Liver (tissue), 9 donors: ENCODE results near the gene ADAM10. TPM values are rescaled to one million over a fixed set of nuclear protein-coding genes. Genes with fewer than 3 reads are reported as not detected.

Experiments
- DNase-seq: peaks from one replicate; pipeline ENCODE4 v3.0.0-alpha.2; 2017; ENCODE audit warnings: low spot score
- H3K27ac ChIP-seq, 2 donors: one replicate each; pipeline ENCODE4 v1.7.0; 2013; ENCODE audit warnings: inconsistent platforms in 2 of 2, low read length in 2 of 2, control low read depth in 1 of 2, low read depth in 1 of 2, mild to moderate bottlenecking in 1 of 2
- H3K27me3 ChIP-seq, 4 donors: one replicate each; pipeline versions ENCODE4 v1.6.1 to v1.7.0; 2013; ENCODE audit warnings: low read length in 3 of 4, inconsistent platforms in 1 of 4, mild to moderate bottlenecking in 1 of 4, moderate library complexity in 1 of 4; ENCODE audit not compliant: control insufficient read depth in 4 of 4, insufficient read depth in 4 of 4
- H3K36me3 ChIP-seq, 4 donors: one replicate each; pipeline versions ENCODE4 v1.6.1 to v1.7.0; 2013; ENCODE audit warnings: low read length in 3 of 4, mild to moderate bottlenecking in 3 of 4, low read depth in 1 of 4, moderate library complexity in 1 of 4; ENCODE audit not compliant: control insufficient read depth in 4 of 4, insufficient read depth in 3 of 4
- H3K4me1 ChIP-seq, 4 donors: one replicate each; pipeline versions ENCODE4 v1.6.1 to v1.7.0; 2013; ENCODE audit warnings: low read length in 3 of 4, mild to moderate bottlenecking in 3 of 4, moderate library complexity in 1 of 4; ENCODE audit not compliant: control insufficient read depth in 4 of 4, insufficient read depth in 4 of 4
- H3K4me3 ChIP-seq, 3 donors: one replicate each; pipeline versions ENCODE4 v1.6.1 to v1.7.0; 2013; ENCODE audit warnings: low read length in 3 of 3, control low read depth in 1 of 3, low read depth in 1 of 3, mild to moderate bottlenecking in 1 of 3
- H3K9ac ChIP-seq, 2 donors: one replicate each; pipeline ENCODE4 v1.7.0; 2013; ENCODE audit warnings: low read length in 2 of 2, mild to moderate bottlenecking in 2 of 2, moderate library complexity in 2 of 2, control low read depth in 1 of 2, low read depth in 1 of 2
- H3K9me3 ChIP-seq, 4 donors: one replicate each; pipeline versions ENCODE4 v1.6.1 to v1.7.0; 2013; ENCODE audit warnings: low read length in 3 of 4; ENCODE audit not compliant: control insufficient read depth in 4 of 4
- EGR1 ChIP-seq, 2 donors: IDR thresholded peaks; 2 replicates each; pipeline ENCODE4 v1.6.1; 2016 to 2018; ENCODE audit warnings: antibody characterized with exemption in 2 of 2, low read depth in 2 of 2
- FOXA1 ChIP-seq: IDR thresholded peaks from 2 replicates; pipeline ENCODE4 v1.6.1; 2016; ENCODE audit warnings: antibody characterized with exemption
- FOXA2 ChIP-seq: IDR thresholded peaks from 2 replicates; pipeline ENCODE4 v1.6.1; 2016; ENCODE audit warnings: antibody characterized with exemption
- GABPA ChIP-seq, 2 donors: IDR thresholded peaks in 1 of 2; conservative IDR thresholded peaks in 1 of 2; 2 replicates each; pipeline ENCODE4 v1.6.1; 2016; ENCODE audit warnings: antibody characterized with exemption in 2 of 2, mild to moderate bottlenecking in 1 of 2, moderate library complexity in 1 of 2
- HNF4A ChIP-seq, 2 donors: conservative IDR thresholded peaks; 2 replicates each; pipeline ENCODE4 v1.6.1; 2016; ENCODE audit warnings: antibody characterized with exemption in 2 of 2, mild to moderate bottlenecking in 2 of 2
- HNF4G ChIP-seq: IDR thresholded peaks from 2 replicates; pipeline ENCODE4 v1.6.1; 2016; ENCODE audit warnings: antibody characterized with exemption
- JUND ChIP-seq, 2 donors: IDR thresholded peaks; 2 replicates each; pipeline ENCODE4 v1.6.1; 2016; ENCODE audit warnings: antibody characterized with exemption in 2 of 2
- RAD21 ChIP-seq, 2 donors: IDR thresholded peaks; 2 replicates each; pipeline ENCODE4 v1.6.1; 2016; ENCODE audit warnings: antibody characterized with exemption in 2 of 2, mild to moderate bottlenecking in 2 of 2
- TAF1 ChIP-seq: conservative IDR thresholded peaks from 2 replicates; pipeline ENCODE4 v1.6.1; 2016; ENCODE audit warnings: antibody characterized with exemption, mild to moderate bottlenecking
- YY1 ChIP-seq: IDR thresholded peaks from 2 replicates; pipeline ENCODE4 v1.6.1; 2016; ENCODE audit warnings: antibody characterized with exemption, mild to moderate bottlenecking
- WGBS: extraction: QIAGEN DNeasy Blood & Tissue Kit; methylation state at CpG from one replicate; pipeline ENCODE4 v1.1.7; 2013; 5-methylcytosine and 5-hydroxymethylcytosine counted together
- polyA plus RNA-seq, 2 donors: library from polyadenylated mRNA; stranded (reverse) in 1 of 2; unstranded in 1 of 2; fragments of 200-250 nt in 1 of 2; fragments of >200 nt in 1 of 2; fragmentation: Nextera tagmentation in 1 of 2; extraction: Ambion mirVana in 1 of 2; gene quantifications; one replicate each; pipeline versions ENCODE4 v1.2.1 to v1.2.3, GENCODE V29; 2013 to 2015
- total RNA-seq, 2 donors: library from RNA; depleted of rRNA; stranded (reverse); fragments of >200 nt; gene quantifications; one replicate each; pipeline ENCODE4 v1.2.3, GENCODE V29; 2014
- TF ChIP-seq, protein P1 (sequence below): IDR thresholded peaks from 2 replicates; pipeline ENCODE4 v1.6.1; 2016; ENCODE audit warnings: antibody characterized with exemption
- TF ChIP-seq, protein P2 (sequence below): IDR thresholded peaks from 2 replicates; pipeline ENCODE4 v1.6.1; 2016; ENCODE audit warnings: antibody characterized with exemption
- TF ChIP-seq, protein P3 (sequence below): IDR thresholded peaks from 2 replicates; pipeline ENCODE4 v1.6.1; 2016; ENCODE audit warnings: antibody characterized with exemption
- TF ChIP-seq, protein P4 (sequence below): IDR thresholded peaks from 2 replicates; pipeline ENCODE4 v1.6.1; 2016; ENCODE audit warnings: antibody characterized with exemption, mild to moderate bottlenecking
- donor health status: healthy.
- donor health status: healthy.
- donor health status: healthy.
- donor health status: healthy.
- donor health status: healthy.

ADAM10 gene
- total and polyA plus RNA-seq, 4 donors: 12.6 to 55.6 (median 34.6) TPM

DNA sequence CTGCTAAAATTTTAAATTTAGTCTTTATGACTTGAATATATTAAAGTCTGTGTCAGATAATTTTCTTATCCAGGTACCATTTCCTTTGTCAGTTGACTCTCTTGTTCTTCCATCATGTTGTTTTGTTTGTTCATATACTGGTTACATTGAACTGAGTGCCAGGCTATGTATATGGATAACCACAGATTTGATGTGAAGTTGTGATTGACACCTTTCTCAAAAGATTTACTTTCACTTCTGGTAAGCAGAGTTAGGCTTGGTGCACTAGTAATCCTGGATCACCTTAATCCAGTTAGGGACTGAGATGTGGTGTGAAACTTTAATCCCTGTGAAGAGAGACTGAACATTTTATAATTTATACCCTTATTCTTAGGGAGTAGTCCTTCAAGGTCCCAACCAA is 99.4 kb downstream of the ADAM10 start:
- no peak for DNase-seq
- Histone ChIP-seq H3K9ac (no peak overlapping the region), H3K27me3 (no peaks in the 10 kb centered on the region), H3K27ac (no peak overlapping the region), H3K36me3 (peaks cover 0 to 7% (median 1%) of the 10 kb centered on the region in 4 donors), H3K9me3 (no peaks in the 10 kb centered on the region), H3K4me3 (no peak overlapping the region), H3K4me1 (no peaks in the 10 kb centered on the region)
- TF ChIP-seq FOXA1 (no peak), JUND (IDR thresholded peaks at IDR 0.05) (no peak), HNF4G (no peak), EGR1 (IDR thresholded peaks at IDR 0.05; ENCODE audit: low read depth in 2 of 2) (no peak), GABPA (IDR thresholded peaks at IDR 0.05 in 1 of 2, conservative IDR thresholded peaks at IDR 0.05 in 1 of 2) (no peak), FOXA2 (no peak), YY1 (no peak), RAD21 (IDR thresholded peaks at IDR 0.05) (no peak)
- TF ChIP-seq, protein P1, sequence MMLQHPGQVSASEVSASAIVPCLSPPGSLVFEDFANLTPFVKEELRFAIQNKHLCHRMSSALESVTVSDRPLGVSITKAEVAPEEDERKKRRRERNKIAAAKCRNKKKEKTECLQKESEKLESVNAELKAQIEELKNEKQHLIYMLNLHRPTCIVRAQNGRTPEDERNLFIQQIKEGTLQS: no peak
- TF ChIP-seq, protein P2, sequence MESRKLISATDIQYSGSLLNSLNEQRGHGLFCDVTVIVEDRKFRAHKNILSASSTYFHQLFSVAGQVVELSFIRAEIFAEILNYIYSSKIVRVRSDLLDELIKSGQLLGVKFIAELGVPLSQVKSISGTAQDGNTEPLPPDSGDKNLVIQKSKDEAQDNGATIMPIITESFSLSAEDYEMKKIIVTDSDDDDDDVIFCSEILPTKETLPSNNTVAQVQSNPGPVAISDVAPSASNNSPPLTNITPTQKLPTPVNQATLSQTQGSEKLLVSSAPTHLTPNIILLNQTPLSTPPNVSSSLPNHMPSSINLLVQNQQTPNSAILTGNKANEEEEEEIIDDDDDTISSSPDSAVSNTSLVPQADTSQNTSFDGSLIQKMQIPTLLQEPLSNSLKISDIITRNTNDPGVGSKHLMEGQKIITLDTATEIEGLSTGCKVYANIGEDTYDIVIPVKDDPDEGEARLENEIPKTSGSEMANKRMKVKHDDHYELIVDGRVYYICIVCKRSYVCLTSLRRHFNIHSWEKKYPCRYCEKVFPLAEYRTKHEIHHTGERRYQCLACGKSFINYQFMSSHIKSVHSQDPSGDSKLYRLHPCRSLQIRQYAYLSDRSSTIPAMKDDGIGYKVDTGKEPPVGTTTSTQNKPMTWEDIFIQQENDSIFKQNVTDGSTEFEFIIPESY: no peak
- TF ChIP-seq, protein P3, sequence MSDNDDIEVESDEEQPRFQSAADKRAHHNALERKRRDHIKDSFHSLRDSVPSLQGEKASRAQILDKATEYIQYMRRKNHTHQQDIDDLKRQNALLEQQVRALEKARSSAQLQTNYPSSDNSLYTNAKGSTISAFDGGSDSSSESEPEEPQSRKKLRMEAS: no peak

DNA sequence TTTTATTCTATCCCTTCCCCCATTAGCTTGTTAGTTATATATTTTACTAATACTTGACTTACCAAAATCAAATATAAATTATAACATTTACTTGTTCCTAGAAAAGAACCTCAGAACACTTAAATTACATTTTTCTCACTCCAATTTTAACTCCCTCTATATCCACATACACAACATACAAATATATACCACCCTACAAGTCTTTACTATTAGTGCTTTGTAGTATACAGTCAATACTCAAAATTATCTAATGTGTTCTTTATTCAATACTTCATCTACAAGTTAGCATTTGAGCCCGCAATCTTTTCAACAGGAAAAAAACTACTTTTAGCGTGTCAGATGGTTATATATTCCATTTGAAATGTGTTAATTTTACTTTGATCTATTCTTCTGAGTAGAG is 100.3 kb downstream of the ADAM10 start:
- 98% methylated on average over 2 of the region's 2 CpGs for WGBS
- no peak for TF ChIP-seq EGR1 (IDR thresholded peaks at IDR 0.05; ENCODE audit: low read depth in 2 of 2)
- TF ChIP-seq RAD21 (IDR thresholded peaks at IDR 0.05): no peak
- TF ChIP-seq, protein P4, sequence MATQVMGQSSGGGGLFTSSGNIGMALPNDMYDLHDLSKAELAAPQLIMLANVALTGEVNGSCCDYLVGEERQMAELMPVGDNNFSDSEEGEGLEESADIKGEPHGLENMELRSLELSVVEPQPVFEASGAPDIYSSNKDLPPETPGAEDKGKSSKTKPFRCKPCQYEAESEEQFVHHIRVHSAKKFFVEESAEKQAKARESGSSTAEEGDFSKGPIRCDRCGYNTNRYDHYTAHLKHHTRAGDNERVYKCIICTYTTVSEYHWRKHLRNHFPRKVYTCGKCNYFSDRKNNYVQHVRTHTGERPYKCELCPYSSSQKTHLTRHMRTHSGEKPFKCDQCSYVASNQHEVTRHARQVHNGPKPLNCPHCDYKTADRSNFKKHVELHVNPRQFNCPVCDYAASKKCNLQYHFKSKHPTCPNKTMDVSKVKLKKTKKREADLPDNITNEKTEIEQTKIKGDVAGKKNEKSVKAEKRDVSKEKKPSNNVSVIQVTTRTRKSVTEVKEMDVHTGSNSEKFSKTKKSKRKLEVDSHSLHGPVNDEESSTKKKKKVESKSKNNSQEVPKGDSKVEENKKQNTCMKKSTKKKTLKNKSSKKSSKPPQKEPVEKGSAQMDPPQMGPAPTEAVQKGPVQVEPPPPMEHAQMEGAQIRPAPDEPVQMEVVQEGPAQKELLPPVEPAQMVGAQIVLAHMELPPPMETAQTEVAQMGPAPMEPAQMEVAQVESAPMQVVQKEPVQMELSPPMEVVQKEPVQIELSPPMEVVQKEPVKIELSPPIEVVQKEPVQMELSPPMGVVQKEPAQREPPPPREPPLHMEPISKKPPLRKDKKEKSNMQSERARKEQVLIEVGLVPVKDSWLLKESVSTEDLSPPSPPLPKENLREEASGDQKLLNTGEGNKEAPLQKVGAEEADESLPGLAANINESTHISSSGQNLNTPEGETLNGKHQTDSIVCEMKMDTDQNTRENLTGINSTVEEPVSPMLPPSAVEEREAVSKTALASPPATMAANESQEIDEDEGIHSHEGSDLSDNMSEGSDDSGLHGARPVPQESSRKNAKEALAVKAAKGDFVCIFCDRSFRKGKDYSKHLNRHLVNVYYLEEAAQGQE: no peak
- TF ChIP-seq, protein P2: no peak
- TF ChIP-seq HNF4A (conservative IDR thresholded peaks at IDR 0.05): no peak
- no peak for TF ChIP-seq TAF1
- Histone ChIP-seq H3K27ac (no peak overlapping the region), H3K9ac (no peak overlapping the region), H3K4me3 (no peak overlapping the region), H3K36me3 (peaks cover 0 to 3% (median 1%) of the 10 kb centered on the region in 4 donors), H3K9me3 (no peaks in the 10 kb centered on the region), H3K4me1 (no peaks in the 10 kb centered on the region), H3K27me3 (no peaks in the 10 kb centered on the region)
- DNase-seq: no peak
